ENCODE measurements around the gene OTOL1. TPM values are rescaled to one million over a fixed set of nuclear protein-coding genes. Genes with fewer than 3 reads are reported as not detected.
"Not testable (repeated sequence)": the region's sequence is repeated elsewhere in the genome, so short reads cannot be mapped to it uniquely, and the experiment has no call there.

Gene OTOL1
- not detected for total RNA-seq

- Mint-ChIP-seq H3K27ac (no peak within 1 kb of the TSS), H3K27me3 (peaks cover 4% of the 10 kb centered on the region), H3K4me3 (no peak within 1 kb of the TSS), H3K4me1 (ENCODE audit: low read depth) (no peaks in the 10 kb centered on the region), H3K9me3 (no peaks in the 10 kb centered on the region), H3K36me3 (no peaks in the 10 kb centered on the region)
- no peak for DNase-seq
- intact Hi-C loops (cut with micrococcal nuclease), result no loop called here
- POLR2A ChIA-PET, result no interaction called here
- CTCF ChIA-PET, result no interaction called here
Measured at GRCh38 chr3:161496508-161496907, at the start of gene OTOL1. Gene OTOL1 (plus strand): TSS chr3:161496808. CDS start chr3:161496808, 0 bp downstream.

DNA sequence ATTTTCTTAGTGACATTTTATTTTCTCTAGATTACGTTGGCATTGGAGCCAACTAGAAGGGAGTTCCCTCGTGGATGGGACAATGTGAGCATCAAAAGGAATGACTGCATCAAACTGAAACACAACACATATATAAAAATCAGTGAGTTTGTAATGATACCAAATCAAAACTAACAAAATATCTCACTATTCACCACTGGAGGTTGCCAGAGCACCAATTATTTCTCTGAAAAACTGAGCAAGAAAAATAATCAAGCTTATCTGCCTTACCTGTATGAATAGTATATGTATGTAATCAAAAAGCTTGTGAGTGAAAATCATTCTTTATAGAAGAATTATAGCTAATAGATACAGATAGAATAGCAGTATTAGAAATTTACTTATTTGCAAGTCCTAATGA lies 46.8 kb upstream of the OTOL1 start:
- Mint-ChIP-seq H3K4me1 (ENCODE audit: low read depth) (no peaks in the 10 kb centered on the region), H3K36me3 (no peaks in the 10 kb centered on the region), H3K9me3 (peaks cover 4% of the 10 kb centered on the region), H3K4me3 (no peak overlapping the region), H3K27ac (no peak overlapping the region), H3K27me3 (peaks cover 3% of the 10 kb centered on the region)
- intact Hi-C loops (cut with micrococcal nuclease), result no loop called here
- no peak for DNase-seq
- CTCF ChIA-PET, result interaction anchor here (0.8 kb wide), 1 partner anchor 86 kb away, joined by 3 read pairs; no protein-coding TSS in a partner anchor
- POLR2A ChIA-PET, result no interaction called here

GRCh38 chr3:161452179-161452578 lies 44.4 kb upstream of the OTOL1 start:
- no peak overlapping the region for H3K27ac Mint-ChIP-seq
- ChIA-PET CTCF (no interaction called here), POLR2A (no interaction called here)
- H3K4me3 Mint-ChIP-seq, result no peak overlapping the region
- no peaks in the 10 kb centered on the region for H3K27me3 Mint-ChIP-seq
- H3K4me1 Mint-ChIP-seq (ENCODE audit: low read depth), result no peaks in the 10 kb centered on the region
- no peak for DNase-seq
- peaks cover 6% of the 10 kb centered on the region for H3K9me3 Mint-ChIP-seq
- no peaks in the 10 kb centered on the region for H3K36me3 Mint-ChIP-seq
- intact Hi-C loops (cut with micrococcal nuclease), result no loop called here

DNA sequence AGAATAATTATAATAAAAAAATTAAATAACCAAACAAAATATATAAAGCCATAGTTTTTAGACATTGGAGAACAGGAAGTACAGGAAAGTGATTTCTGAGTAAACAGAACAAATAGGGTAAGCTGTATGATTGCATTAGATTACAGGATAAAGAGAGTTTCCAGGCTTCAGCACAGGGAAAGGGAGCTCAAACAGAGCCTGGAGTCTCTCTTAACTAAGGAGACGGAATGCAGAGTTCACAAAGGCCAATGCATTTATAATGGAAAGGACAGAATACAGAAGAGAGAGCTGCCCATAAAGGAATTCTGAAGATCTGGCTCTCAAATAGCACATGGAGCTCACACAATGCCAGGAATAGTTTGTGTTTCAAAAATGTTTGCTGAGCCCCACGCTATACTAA lies 42.0 kb upstream of the OTOL1 start:
- Mint-ChIP-seq H3K4me1 (ENCODE audit: low read depth) (no peaks in the 10 kb centered on the region), H3K36me3 (no peaks in the 10 kb centered on the region), H3K9me3 (peaks cover 2% of the 10 kb centered on the region), H3K27me3 (no peaks in the 10 kb centered on the region), H3K4me3 (no peak overlapping the region), H3K27ac (no peak overlapping the region)
- intact Hi-C loops (cut with micrococcal nuclease), result no loop called here
- ChIA-PET CTCF (no interaction called here), POLR2A (no interaction called here)
- no peak for DNase-seq

GRCh38 chr3:161455962-161456361 lies 40.6 kb upstream of the OTOL1 start:
- no peak for DNase-seq
- Mint-ChIP-seq H3K4me3 (no peak overlapping the region), H3K4me1 (ENCODE audit: low read depth) (no peaks in the 10 kb centered on the region), H3K36me3 (no peaks in the 10 kb centered on the region), H3K27me3 (no peaks in the 10 kb centered on the region), H3K27ac (no peak overlapping the region), H3K9me3 (peaks cover 2% of the 10 kb centered on the region)
- ChIA-PET POLR2A (no interaction called here), CTCF (no interaction called here)
- intact Hi-C loops (cut with micrococcal nuclease), result no loop called here

- Mint-ChIP-seq H3K27me3 (peaks cover 5% of the 10 kb centered on the region), H3K4me3 (no peak overlapping the region), H3K27ac (no peak overlapping the region), H3K9me3 (peaks cover 15% of the 10 kb centered on the region), H3K4me1 (ENCODE audit: low read depth) (no peaks in the 10 kb centered on the region), H3K36me3 (peaks cover 4% of the 10 kb centered on the region)
- ChIA-PET CTCF (no interaction called here), POLR2A (no interaction called here)
- DNase-seq, result no peak
- intact Hi-C loops (cut with micrococcal nuclease), result no loop called here
Measured at GRCh38 chr3:161462138-161462537, 34.5 kb upstream of the OTOL1 start.

GRCh38 chr3:161471211-161471610 lies 25.4 kb upstream of the OTOL1 start:
- ChIA-PET CTCF (no interaction called here), POLR2A (no interaction called here)
- Mint-ChIP-seq H3K4me1 (ENCODE audit: low read depth) (no peaks in the 10 kb centered on the region), H3K27ac (no peak overlapping the region), H3K36me3 (no peaks in the 10 kb centered on the region), H3K27me3 (peaks cover 3% of the 10 kb centered on the region), H3K9me3 (no peaks in the 10 kb centered on the region), H3K4me3 (no peak overlapping the region)
- no peak for DNase-seq
- intact Hi-C loops (cut with micrococcal nuclease), result no loop called here

- intact Hi-C loops (cut with micrococcal nuclease), result no loop called here
- H3K27me3 Mint-ChIP-seq, result no peaks in the 10 kb centered on the region
- H3K36me3 Mint-ChIP-seq, result no peaks in the 10 kb centered on the region
- no peak overlapping the region for H3K27ac Mint-ChIP-seq
- no peaks in the 10 kb centered on the region for H3K4me1 Mint-ChIP-seq (ENCODE audit: low read depth)
- no peaks in the 10 kb centered on the region for H3K9me3 Mint-ChIP-seq
- POLR2A ChIA-PET, result no interaction called here
- no peak for DNase-seq
- CTCF ChIA-PET, result no interaction called here
- no peak overlapping the region for H3K4me3 Mint-ChIP-seq
Measured at GRCh38 chr3:161474139-161474538, 22.5 kb upstream of the OTOL1 start.

DNA sequence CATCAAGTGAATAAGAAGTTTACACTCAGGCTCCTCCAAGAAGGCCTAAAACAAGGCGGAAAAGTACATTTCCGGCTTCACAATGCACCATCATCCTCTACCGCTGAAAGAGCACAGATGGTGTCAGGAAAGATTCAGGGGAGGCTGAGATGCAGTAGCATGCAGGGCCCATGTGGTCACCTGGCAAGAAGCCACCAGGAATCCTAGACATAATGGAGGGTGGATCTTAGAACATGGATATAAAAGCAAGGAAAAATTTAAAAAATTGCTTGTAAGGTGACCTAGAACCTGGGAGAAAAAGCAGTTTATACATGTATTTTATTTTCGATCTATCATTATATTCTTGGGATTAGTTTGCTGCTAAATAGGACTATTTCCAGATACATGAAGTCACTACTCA lies 21.9 kb upstream of the OTOL1 start:
- intact Hi-C loops (cut with micrococcal nuclease), result no loop called here
- no peaks in the 10 kb centered on the region for H3K4me1 Mint-ChIP-seq (ENCODE audit: low read depth)

GRCh38 chr3:161475206-161475605 lies 21.4 kb upstream of the OTOL1 start:
- Mint-ChIP-seq H3K36me3 (no peaks in the 10 kb centered on the region), H3K27ac (no peak overlapping the region), H3K4me3 (no peak overlapping the region), H3K9me3 (no peaks in the 10 kb centered on the region), H3K27me3 (peaks cover 2% of the 10 kb centered on the region), H3K4me1 (ENCODE audit: low read depth) (no peaks in the 10 kb centered on the region)
- no peak for DNase-seq
- POLR2A ChIA-PET, result no interaction called here
- CTCF ChIA-PET, result no interaction called here
- intact Hi-C loops (cut with micrococcal nuclease), result no loop called here

More for the DNA sequence above, 21.9 kb upstream of the OTOL1 start:
- Mint-ChIP-seq H3K36me3 (no peaks in the 10 kb centered on the region), H3K4me3 (no peak overlapping the region), H3K9me3 (no peaks in the 10 kb centered on the region), H3K27me3 (peaks cover 2% of the 10 kb centered on the region), H3K27ac (no peak overlapping the region)
- ChIA-PET CTCF (no interaction called here), POLR2A (no interaction called here)
- DNase-seq, result no peak

GRCh38 chr3:161475905-161476304 lies 20.7 kb upstream of the OTOL1 start:
- H3K9me3 Mint-ChIP-seq, result no peaks in the 10 kb centered on the region
- H3K27me3 Mint-ChIP-seq, result peaks cover 2% of the 10 kb centered on the region
- H3K4me1 Mint-ChIP-seq (ENCODE audit: low read depth), result no peaks in the 10 kb centered on the region
- DNase-seq, result no peak
- H3K27ac Mint-ChIP-seq, result no peak overlapping the region
- H3K36me3 Mint-ChIP-seq, result no peaks in the 10 kb centered on the region
- intact Hi-C loops (cut with micrococcal nuclease), result no loop called here
- POLR2A ChIA-PET, result interaction anchor here (0.6 kb wide), 1 partner anchor 282 kb away, joined by 3 read pairs; no protein-coding TSS in a partner anchor
- H3K4me3 Mint-ChIP-seq, result no peak overlapping the region
- CTCF ChIA-PET, result no interaction called here

DNA sequence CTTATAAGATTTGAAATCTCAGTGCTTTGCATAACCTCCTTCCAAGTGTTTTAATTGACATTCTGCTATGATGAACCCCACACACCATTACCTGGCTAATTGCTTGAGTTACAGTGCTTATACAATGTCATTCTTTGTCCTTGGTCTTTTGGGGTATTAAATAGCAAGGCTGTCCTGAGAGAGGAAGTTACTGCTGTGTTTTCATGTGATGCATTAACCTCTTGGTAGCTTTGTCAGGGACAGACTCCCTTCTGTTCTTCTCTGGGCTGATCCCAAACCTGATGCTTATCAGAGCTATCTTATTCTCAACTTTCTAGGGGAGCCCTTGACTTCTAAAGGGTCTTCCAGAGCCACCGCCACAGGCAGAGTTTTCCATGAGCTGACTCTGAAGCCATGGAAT lies 12.4 kb upstream of the OTOL1 start:
- DNase-seq, result no peak
- H3K4me3 Mint-ChIP-seq, result no peak overlapping the region
- POLR2A ChIA-PET, result no interaction called here
- intact Hi-C loops (cut with micrococcal nuclease), result no loop called here
- H3K27me3 Mint-ChIP-seq, result peaks cover 15% of the 10 kb centered on the region
- H3K36me3 Mint-ChIP-seq, result no peaks in the 10 kb centered on the region
- CTCF ChIA-PET, result no interaction called here
- no peaks in the 10 kb centered on the region for H3K4me1 Mint-ChIP-seq (ENCODE audit: low read depth)
- no peak overlapping the region for H3K27ac Mint-ChIP-seq
- no peaks in the 10 kb centered on the region for H3K9me3 Mint-ChIP-seq

GRCh38 chr3:161488284-161488683 lies 8.3 kb upstream of the OTOL1 start:
- H3K27me3 Mint-ChIP-seq; H3K36me3 Mint-ChIP-seq; POLR2A ChIA-PET; H3K4me3 Mint-ChIP-seq; DNase-seq; H3K4me1 Mint-ChIP-seq (ENCODE audit: low read depth); H3K9me3 Mint-ChIP-seq; H3K27ac Mint-ChIP-seq; CTCF ChIA-PET; intact Hi-C loops (cut with micrococcal nuclease): not testable (repeated sequence)

- POLR2A ChIA-PET, result no interaction called here
- H3K27ac Mint-ChIP-seq, result no peak overlapping the region
- no peak for DNase-seq
- H3K9me3 Mint-ChIP-seq, result no peaks in the 10 kb centered on the region
- H3K4me1 Mint-ChIP-seq (ENCODE audit: low read depth), result no peaks in the 10 kb centered on the region
- no peaks in the 10 kb centered on the region for H3K36me3 Mint-ChIP-seq
- CTCF ChIA-PET, result no interaction called here
- H3K27me3 Mint-ChIP-seq, result peaks cover 5% of the 10 kb centered on the region
- intact Hi-C loops (cut with micrococcal nuclease), result no loop called here
- H3K4me3 Mint-ChIP-seq, result no peak overlapping the region
Measured at GRCh38 chr3:161489395-161489794, 7.2 kb upstream of the OTOL1 start.
